H1 (cell line): ENCODE data around the gene ATP7B. TPM values are rescaled to one million over a fixed set of nuclear protein-coding genes. Genes with fewer than 3 reads are reported as not detected.

Source experiments
- CTCF ChIA-PET: fragments of 300-600 bp; sonication (Branson Sonifier 250); formaldehyde crosslinking; loops from one replicate; lab custom pipeline; 2021; ENCODE audit not compliant: partially characterized antibody; lab: Charles Lee
- POLR2A ChIA-PET: fragments of 300-600 bp; sonication (Branson Sonifier 250); formaldehyde crosslinking; loops from one replicate; lab custom pipeline; 2021; ENCODE audit warnings: inconsistent platforms; ENCODE audit not compliant: partially characterized antibody; lab: Charles Lee
- DNase-seq, 2 experiments: peaks; one replicate each; pipeline versions ENCODE4 v3.0.0 to v3.0.0-alpha.2; 2010 to 2022; ENCODE audit warnings: low spot score in 2 of 2, low read depth in 1 of 2, mixed read lengths in 1 of 2
- FAIRE-seq: peaks from 2 replicates; lab custom pipeline; 2011; peaks lifted over from hg19 to GRCh38; lab: Jason Lieb, UNC
- H2AFZ ChIP-seq: 2 replicates; pipeline ENCODE4 v1.8.1; 2012; ENCODE audit warnings: low read length, inconsistent platforms
- H2AK5ac ChIP-seq: 2 replicates; pipeline ENCODE4 v1.6.1; 2013; ENCODE audit warnings: low read depth, low read length
- H2BK120ac ChIP-seq: replicated peaks from 2 replicates; pipeline ENCODE3; 2013; ENCODE audit warnings: low read depth, low read length, inconsistent platforms
- H2BK12ac ChIP-seq: 2 replicates; pipeline ENCODE4 v1.6.1; 2013; ENCODE audit warnings: low read depth, low read length
- H2BK15ac ChIP-seq: 2 replicates; pipeline ENCODE4 v1.6.1; 2013; ENCODE audit warnings: low read length
- H2BK20ac ChIP-seq: 2 replicates; pipeline ENCODE4 v1.6.1; 2013; ENCODE audit warnings: low read length
- H2BK5ac ChIP-seq: 2 replicates; pipeline ENCODE4 v1.6.1; 2013; ENCODE audit warnings: low read depth, low read length
- H3K14ac ChIP-seq: 2 replicates; pipeline ENCODE4 v1.6.1; 2013; ENCODE audit warnings: inconsistent platforms; ENCODE audit not compliant: insufficient read length
- H3K18ac ChIP-seq: 2 replicates; pipeline ENCODE4 v1.6.1; 2013; ENCODE audit warnings: low read length; ENCODE audit errors: extremely low read depth
- H3K23ac ChIP-seq: 2 replicates; pipeline ENCODE4 v1.6.1; 2013; ENCODE audit warnings: inconsistent platforms; ENCODE audit not compliant: insufficient read length
- H3K23me2 ChIP-seq: 2 replicates; pipeline ENCODE4 v1.6.1; 2013; ENCODE audit warnings: low read depth, low read length
- H3K27ac ChIP-seq: 2 replicates; pipeline ENCODE4 v1.6.1; 2011; ENCODE audit warnings: low read depth, low read length, inconsistent platforms
- H3K27me3 ChIP-seq, 4 experiments: replicated peaks in 1 of 4; 1 replicate in 1 of 4; 2 replicates in 3 of 4; pipeline versions ENCODE4 v1.6.1 to v1.8.1; 2011 to 2013; ENCODE audit warnings: low read length in 3 of 4, mild to moderate bottlenecking in 3 of 4, inconsistent platforms in 2 of 4, mixed read lengths in 2 of 4, moderate library complexity in 1 of 4; ENCODE audit not compliant: control insufficient read depth in 3 of 4, insufficient read depth in 3 of 4; ENCODE audit errors: extremely low read depth in 1 of 4
- H3K36me3 ChIP-seq, 4 experiments: 2 replicates each; pipeline versions ENCODE4 v1.6.1 to v1.8.1; 2011 to 2013; ENCODE audit warnings: mild to moderate bottlenecking in 4 of 4, low read length in 3 of 4, moderate library complexity in 2 of 4, control low read depth in 1 of 4, inconsistent platforms in 1 of 4; ENCODE audit not compliant: insufficient read depth in 4 of 4, control insufficient read depth in 2 of 4
- H3K4ac ChIP-seq: replicated peaks from 2 replicates; pipeline ENCODE3; 2013; ENCODE audit warnings: low read length, low read depth, mixed read lengths, inconsistent platforms; ENCODE audit not compliant: insufficient read length
- H3K4me1 ChIP-seq, 4 experiments: replicated peaks in 1 of 4; 1 replicate in 1 of 4; 2 replicates in 3 of 4; pipeline versions ENCODE4 v1.6.1 to v1.8.1; 2011 to 2013; ENCODE audit warnings: low read length in 3 of 4, inconsistent platforms in 2 of 4, mixed read lengths in 1 of 4; ENCODE audit not compliant: insufficient read depth in 4 of 4, control insufficient read depth in 3 of 4
- H3K4me2 ChIP-seq, 2 experiments: 2 replicates each; pipeline versions ENCODE4 v1.6.1 to v1.8.1; 2011 to 2013; ENCODE audit warnings: low read depth in 2 of 2, low read length in 2 of 2, control low read depth in 1 of 2, inconsistent platforms in 1 of 2, mild to moderate bottlenecking in 1 of 2; ENCODE audit not compliant: insufficient read depth in 1 of 2
- H3K4me3 ChIP-seq, 4 experiments: fragments of 200-600, 300-600 bp in 1 of 4; sonication (generic), shearing (Covaris generic), sonication (Bioruptor Twin) in 1 of 4; 2 replicates each; pipeline versions ENCODE4 v1.5.1 to v1.8.1; 2011 to 2016; ENCODE audit warnings: low read length in 4 of 4, low read depth in 3 of 4, control low read depth in 2 of 4, inconsistent platforms in 2 of 4, mild to moderate bottlenecking in 2 of 4, mixed read lengths in 1 of 4, moderate library complexity in 1 of 4; ENCODE audit not compliant: insufficient read depth in 2 of 4; ENCODE audit errors: extremely low read depth in 1 of 4
- H3K56ac ChIP-seq: replicated peaks from 2 replicates; pipeline ENCODE3; 2013; ENCODE audit warnings: low read depth, mild to moderate bottlenecking, mixed read lengths, low read length, inconsistent platforms; ENCODE audit not compliant: insufficient read length
- H3K79me1 ChIP-seq: 2 replicates; pipeline ENCODE4 v1.6.1; 2013; ENCODE audit warnings: low read depth, low read length, control low read depth
- H3K79me2 ChIP-seq, 2 experiments: 2 replicates each; pipeline versions ENCODE4 v1.6.1 to v1.8.1; 2012 to 2013; ENCODE audit warnings: low read length in 2 of 2, mild to moderate bottlenecking in 2 of 2, inconsistent platforms in 1 of 2; ENCODE audit not compliant: insufficient read depth in 2 of 2, control insufficient read depth in 1 of 2
- H3K9ac ChIP-seq, 4 experiments: replicated peaks in 1 of 4; 1 replicate in 1 of 4; 2 replicates in 3 of 4; pipeline versions ENCODE4 v1.6.1 to v1.8.1; 2011 to 2013; ENCODE audit warnings: low read depth in 3 of 4, low read length in 3 of 4, control low read depth in 2 of 4, mild to moderate bottlenecking in 2 of 4, moderate library complexity in 2 of 4, inconsistent platforms in 1 of 4; ENCODE audit errors: extremely low read depth in 1 of 4
- H3K9me3 ChIP-seq, 2 experiments: 2 replicates each; pipeline versions ENCODE4 v1.6.1 to v1.8.1; 2012 to 2013; ENCODE audit warnings: mild to moderate bottlenecking in 2 of 2, moderate library complexity in 2 of 2, control low read depth in 1 of 2, inconsistent platforms in 1 of 2, low read depth in 1 of 2, low read length in 1 of 2, mixed read lengths in 1 of 2; ENCODE audit not compliant: insufficient read depth in 2 of 2
- H4K20me1 ChIP-seq, 2 experiments: replicated peaks in 1 of 2; 2 replicates each; pipeline versions ENCODE3 to v1.8.1; 2011 to 2013; ENCODE audit warnings: inconsistent platforms in 2 of 2, low read length in 2 of 2, mild to moderate bottlenecking in 1 of 2; ENCODE audit not compliant: insufficient read depth in 2 of 2, control insufficient read depth in 1 of 2
- H4K5ac ChIP-seq: 2 replicates; pipeline ENCODE4 v1.6.1; 2013; ENCODE audit warnings: low read length, low read depth, mixed read lengths, inconsistent platforms; ENCODE audit not compliant: insufficient read length
- H4K8ac ChIP-seq: 2 replicates; pipeline ENCODE4 v1.8.0; 2013; ENCODE audit warnings: mild to moderate bottlenecking, moderate library complexity, low read length, inconsistent platforms; ENCODE audit not compliant: insufficient read depth; ENCODE audit errors: extremely low read depth
- H4K91ac ChIP-seq: replicated peaks from 2 replicates; pipeline ENCODE3; 2013; ENCODE audit warnings: low read length, mixed read lengths, inconsistent platforms; ENCODE audit not compliant: insufficient read length
- RAD21 ChIP-seq, 2 experiments: IDR thresholded peaks in 1 of 2; conservative IDR thresholded peaks in 1 of 2; 2 replicates each; pipeline ENCODE4 v1.6.1; 2011; ENCODE audit warnings: low read depth in 2 of 2, low read length in 2 of 2, improper control_type of control experiment in 1 of 2, inconsistent platforms in 1 of 2, mild to moderate bottlenecking in 1 of 2, moderate library complexity in 1 of 2
- WGBS, 2 experiments: shearing (Covaris generic) in 1 of 2; methylation state at CpG; one replicate each; pipeline versions ENCODE4 v1.1.6 to v1.1.7; 2013 to 2015; ENCODE audit warnings: low lambda C conversion rate in 2 of 2, mixed read lengths in 2 of 2, inconsistent platforms in 1 of 2, low coverage in 1 of 2, missing lambda C conversion rate in 1 of 2; ENCODE audit not compliant: insufficient replicate concordance in 2 of 2, insufficient coverage in 1 of 2, insufficient read length in 1 of 2; ENCODE audit errors: extremely low coverage in 1 of 2, missing lambda C conversion rate in 1 of 2; 5-methylcytosine and 5-hydroxymethylcytosine counted together
- polyA plus RNA-seq, 7 experiments: library from polyadenylated mRNA; depleted of rRNA in 3 of 7; stranded (reverse) in 5 of 7; unstranded in 2 of 7; fragments of >200 nt in 5 of 7; fragments of 200-250 nt in 2 of 7; gene quantifications; 1 replicate in 5 of 7; 2 replicates in 1 of 7; 4 replicates in 1 of 7; pipeline versions ENCODE4 v1.2.1 to v1.2.3, GENCODE V29; 2011 to 2013; ENCODE audit warnings: missing spikeins in 2 of 7, mixed read lengths in 2 of 7
- total RNA-seq: library from RNA; stranded (reverse); fragmentation: NEBNext Ultra II Directional; extraction: Animal tissue kit (Norgen Biotek cat#: 25700); gene quantifications from 2 replicates; pipeline ENCODE4 v1.2.1, GENCODE V29; 2021

Gene ATP7B
- total and polyA plus RNA-seq, 2 of the 8 experiments (the other 6 are each of a cell fraction or from before 2014, with no cell fraction given) = 4.1 to 9.2 TPM

DNA sequence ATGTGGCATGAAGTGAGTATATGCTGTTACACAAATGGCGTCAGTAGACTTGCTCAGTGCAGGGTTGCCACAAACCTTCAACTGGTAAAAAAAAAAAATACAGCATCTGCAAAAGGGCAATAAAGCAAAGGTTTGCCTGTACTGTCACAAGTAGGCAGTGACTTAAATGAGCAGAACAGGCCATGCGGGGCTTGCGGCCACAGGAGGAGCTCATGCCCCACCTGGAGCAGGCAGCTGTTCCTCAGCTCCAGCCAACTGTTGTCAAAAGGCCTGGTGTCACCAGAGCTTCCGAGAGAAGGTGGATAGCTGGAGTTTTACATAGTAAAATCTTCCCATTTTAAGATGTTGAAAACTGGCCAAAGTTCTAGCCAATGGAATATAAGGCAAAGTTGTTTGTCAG lies 7.7 kb downstream of the ATP7B start:
- Histone ChIP-seq H4K20me1 (peaks cover 0 to 3% of the 10 kb centered on the region in 2 experiments), H3K79me1 (peaks cover 4% of the 10 kb centered on the region), H3K4ac (no peak overlapping the region), H2BK20ac (no peak overlapping the region), H3K4me1 (peaks cover 0 to 14% (median 8%) of the 10 kb centered on the region in 4 experiments; a peak in 4 of 7 replicates), H3K23ac (no peak overlapping the region), H4K5ac (no peak overlapping the region), H3K36me3 (no peaks in the 10 kb centered on the region), H2BK5ac (no peak overlapping the region), H2BK12ac (no peak overlapping the region), H3K27me3 (no peaks in the 10 kb centered on the region; a peak in 2 of 7 replicates), H3K4me2 (no peak overlapping the region), H2AK5ac (no peak overlapping the region), H3K56ac (no peak overlapping the region), H3K27ac (no peak overlapping the region), H3K18ac (no peak overlapping the region), H2AFZ (no peak overlapping the region), H4K8ac (no peak overlapping the region; the same call in 1 of the 2 replicates), H3K4me3 (no peak overlapping the region), H3K14ac (no peak overlapping the region), H4K91ac (no peak overlapping the region), H2BK15ac (no peak overlapping the region), H2BK120ac (no peak overlapping the region), H3K9me3 (no peaks in the 10 kb centered on the region), H3K9ac (no peak overlapping the region), H3K23me2 (peaks cover 2% of the 10 kb centered on the region; the same call in 1 of the 2 replicates), H3K79me2 (no peaks in the 10 kb centered on the region)
- WGBS, 2 experiments = 89% methylated on average over 4 of the region's 4 CpGs; no CpG with 5 or more reads in 1 of the 2 experiments
- DNase-seq (no peak), FAIRE-seq (no peak)
- ChIA-PET CTCF (interaction anchor here (0.6 to 6.7 kb wide), 19 partner anchors 9 to 448 kb away, joined by 3 to 107 read pairs (median 4); partner anchors contain the start of genes ALG11 and NEK5), POLR2A (interaction anchor here (0.6 to 2.3 kb wide), 4 partner anchors 9 to 114 kb away, joined by 3 to 8 read pairs (median 3); partner anchors contain the start of gene ALG11)
- peak; percentile 40 to 50 for TF ChIP-seq RAD21 (IDR thresholded peaks at IDR 0.05 in 1 of 2, conservative IDR thresholded peaks at IDR 0.05 in 1 of 2; ENCODE audit: low read depth in 2 of 2, low read length in 2 of 2)
